GM12892 (cell line): ENCODE results near the gene PCNT.
"Not testable (repeated sequence)": the region's sequence is repeated elsewhere in the genome, so short reads cannot be mapped to it uniquely, and the experiment has no call there.

Source experiments
- DNase-seq: peaks from one replicate; pipeline ENCODE4 v3.0.0; 2011; ENCODE audit not compliant: insufficient read length
- FAIRE-seq: peaks from 2 replicates; lab custom pipeline; 2011; peaks lifted over from hg19 to GRCh38; lab: Jason Lieb, UNC
- POLR2A ChIP-seq: IDR thresholded peaks from 2 replicates; pipeline ENCODE4 v1.6.1; 2011; ENCODE audit warnings: low read depth, low read length, control low read depth
- POLR2AphosphoS5 ChIP-seq: IDR thresholded peaks from 2 replicates; pipeline ENCODE4 v1.6.1; 2011; ENCODE audit warnings: low read depth, low read length, control low read depth
- TAF1 ChIP-seq: IDR thresholded peaks from 2 replicates; pipeline ENCODE4 v1.6.1; 2011; ENCODE audit warnings: low read depth, mild to moderate bottlenecking, control low read depth, low read length, borderline replicate concordance

PCNT gene

DNA sequence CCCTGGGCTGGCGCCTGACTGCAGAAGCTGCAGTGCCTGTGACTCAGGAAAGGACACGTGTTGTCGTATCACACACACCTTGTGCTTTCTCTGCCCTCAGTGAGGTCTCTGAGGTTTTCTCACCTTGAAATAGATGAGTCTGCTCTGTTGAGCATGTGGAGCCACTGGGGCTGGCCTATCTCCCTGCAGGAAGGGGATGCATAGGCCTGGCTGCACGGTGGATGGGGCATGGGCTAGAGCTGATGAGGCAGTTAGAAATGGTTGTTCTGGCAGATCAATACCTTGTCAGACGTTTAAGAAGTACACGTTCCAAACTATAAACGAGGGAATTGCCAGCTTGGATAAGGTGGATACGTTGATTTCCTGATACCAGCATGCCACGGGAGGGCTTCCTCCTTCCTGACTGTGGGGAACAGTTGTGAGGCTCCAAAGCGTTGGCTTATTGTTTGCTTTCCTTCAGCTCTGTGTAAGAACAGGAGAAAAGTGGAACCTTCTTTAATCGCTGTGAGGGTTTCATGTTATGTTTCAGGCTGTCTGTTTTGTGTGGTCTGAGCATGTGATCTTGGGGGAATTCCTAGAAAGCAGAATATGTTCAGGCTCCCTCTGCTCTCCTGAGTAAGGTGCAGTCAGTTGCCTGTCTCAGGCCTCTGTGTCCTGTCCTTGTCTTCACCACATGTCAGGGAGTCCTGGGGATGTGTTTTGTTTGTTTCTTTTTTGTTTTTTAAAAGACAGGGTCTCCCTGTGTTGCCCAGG is 44.8 kb downstream of the PCNT start:
- DNase-seq: no peak
- FAIRE-seq: peak; percentile 92
- TF ChIP-seq POLR2A: peak; percentile 62
- peak; percentile 51; the same call in 1 of the 2 replicates for TF ChIP-seq TAF1
- peak; percentile 81 for TF ChIP-seq POLR2AphosphoS5

DNA sequence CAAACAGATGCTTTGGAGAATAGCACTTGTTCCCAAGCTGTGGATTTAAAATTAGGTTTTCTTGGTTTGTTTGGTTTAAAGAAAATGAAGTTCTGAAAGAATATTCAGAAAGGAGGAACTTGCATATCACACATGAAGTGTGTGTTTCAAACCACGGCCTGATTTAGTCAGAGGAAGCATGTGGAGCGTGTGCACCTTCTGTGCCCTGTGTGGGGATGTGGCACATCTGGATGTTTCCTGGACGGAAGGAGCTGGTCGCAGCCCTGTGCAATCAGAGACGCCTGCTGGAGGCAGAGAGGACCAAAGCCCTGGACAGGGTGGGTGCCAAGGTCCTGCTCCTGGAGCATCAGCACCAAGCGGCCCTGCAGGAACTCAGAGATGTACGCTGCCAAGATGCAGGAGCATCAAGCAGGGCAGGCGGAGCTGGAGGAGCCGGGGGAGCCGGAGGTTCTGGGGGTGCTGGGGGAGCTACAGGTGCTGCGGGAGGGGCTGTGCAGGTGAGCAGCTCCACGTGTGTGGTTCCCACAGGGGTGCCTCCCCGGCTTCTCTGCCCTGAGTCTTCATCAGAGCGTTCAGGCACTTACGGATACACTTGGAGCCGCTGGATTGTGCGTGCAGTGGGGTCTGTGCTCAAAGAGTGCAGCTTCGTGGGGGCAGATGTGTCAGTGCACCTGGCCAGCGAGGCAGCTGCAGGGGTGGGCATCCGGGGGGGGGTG is 45.7 kb downstream of the PCNT start:
- FAIRE-seq: no peak
- DNase-seq: no peak
- TF ChIP-seq TAF1: no peak
- TF ChIP-seq POLR2AphosphoS5: no peak
- no peak for TF ChIP-seq POLR2A

DNA sequence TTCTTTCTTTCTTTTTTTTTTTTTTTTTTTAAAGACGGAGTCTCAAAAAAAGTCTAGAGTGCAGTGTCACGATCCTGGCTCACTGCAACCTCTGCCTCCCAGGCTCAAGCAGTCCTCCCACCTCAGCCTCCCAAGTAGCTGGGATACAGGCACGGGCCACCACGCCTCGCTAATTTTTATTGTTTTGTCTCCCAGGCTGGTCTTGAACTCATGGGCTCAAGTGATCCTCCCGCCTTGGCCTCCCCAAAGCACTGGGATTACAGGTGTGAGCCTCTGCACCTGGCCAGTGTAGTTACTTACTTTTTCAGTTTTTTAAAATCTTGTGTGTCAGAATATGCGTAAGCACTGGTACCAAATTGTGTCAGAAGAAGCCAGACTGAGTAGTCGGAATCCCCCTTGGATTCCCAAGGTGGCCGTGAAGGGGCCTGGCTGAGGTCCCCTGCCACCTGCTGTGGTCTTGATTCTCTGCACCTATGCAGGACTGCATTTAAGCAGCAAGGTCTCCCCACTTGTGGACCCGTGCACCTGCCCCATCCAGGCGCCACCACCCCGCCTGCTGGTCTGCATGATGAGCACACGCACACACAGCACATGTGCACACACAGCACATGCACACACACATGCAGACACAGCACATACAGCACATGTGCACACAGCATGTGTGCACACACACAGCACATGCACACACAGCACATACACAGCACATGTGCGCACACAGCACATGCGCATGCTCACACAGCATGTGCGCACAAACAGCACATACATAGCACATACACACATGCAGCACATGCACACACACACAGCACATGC is 47.5 kb downstream of the PCNT start:
- TF ChIP-seq POLR2AphosphoS5 (no peak; the same call in 1 of the 2 replicates), TAF1 (no peak), POLR2A (no peak)
- no peak for DNase-seq
- peak; percentile 89 for FAIRE-seq

DNA sequence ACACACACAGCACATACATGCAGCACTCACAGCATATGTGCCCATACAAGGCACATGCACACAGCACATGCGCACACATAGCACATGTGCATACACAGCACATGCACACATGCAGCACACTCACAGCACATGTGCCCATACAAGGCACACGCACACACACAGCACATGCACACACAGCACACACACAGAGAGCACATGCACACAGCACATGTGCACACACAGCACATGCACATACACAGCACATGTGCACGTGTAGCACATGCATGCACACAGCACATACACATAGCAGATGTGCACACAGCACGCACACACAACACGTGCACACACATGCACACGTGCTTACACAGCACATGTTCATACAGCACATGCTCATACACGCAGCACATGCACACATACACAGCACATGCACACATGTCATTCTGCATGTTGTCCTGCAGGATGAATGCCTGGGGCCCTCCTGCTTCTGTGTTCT is 48.1 kb downstream of the PCNT start:
- TF ChIP-seq POLR2A: no peak
- no peak for TF ChIP-seq TAF1
- TF ChIP-seq POLR2AphosphoS5: no peak
- FAIRE-seq: no peak
- DNase-seq: no peak

DNA sequence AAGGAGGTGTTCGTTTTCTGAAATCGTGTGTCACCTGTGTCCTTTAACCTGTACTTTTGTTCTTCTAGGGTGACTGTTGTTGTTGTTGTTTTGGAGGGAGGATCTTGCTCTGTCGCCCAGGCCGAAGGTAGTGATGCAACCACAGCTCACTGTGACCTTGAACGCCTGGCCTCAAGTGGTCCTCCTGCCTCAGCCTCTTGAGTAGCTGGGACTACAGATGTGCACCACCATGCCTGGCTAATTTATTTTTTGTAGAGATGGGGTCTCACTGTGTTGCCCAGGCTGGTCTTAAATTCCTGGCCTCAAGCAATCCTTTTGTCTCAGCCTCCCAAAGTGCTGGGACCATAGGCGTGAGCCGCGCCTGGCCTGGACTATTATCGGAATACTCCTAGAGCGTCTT is 49.0 kb downstream of the PCNT start:
- not testable (repeated sequence) for DNase-seq, FAIRE-seq

DNA sequence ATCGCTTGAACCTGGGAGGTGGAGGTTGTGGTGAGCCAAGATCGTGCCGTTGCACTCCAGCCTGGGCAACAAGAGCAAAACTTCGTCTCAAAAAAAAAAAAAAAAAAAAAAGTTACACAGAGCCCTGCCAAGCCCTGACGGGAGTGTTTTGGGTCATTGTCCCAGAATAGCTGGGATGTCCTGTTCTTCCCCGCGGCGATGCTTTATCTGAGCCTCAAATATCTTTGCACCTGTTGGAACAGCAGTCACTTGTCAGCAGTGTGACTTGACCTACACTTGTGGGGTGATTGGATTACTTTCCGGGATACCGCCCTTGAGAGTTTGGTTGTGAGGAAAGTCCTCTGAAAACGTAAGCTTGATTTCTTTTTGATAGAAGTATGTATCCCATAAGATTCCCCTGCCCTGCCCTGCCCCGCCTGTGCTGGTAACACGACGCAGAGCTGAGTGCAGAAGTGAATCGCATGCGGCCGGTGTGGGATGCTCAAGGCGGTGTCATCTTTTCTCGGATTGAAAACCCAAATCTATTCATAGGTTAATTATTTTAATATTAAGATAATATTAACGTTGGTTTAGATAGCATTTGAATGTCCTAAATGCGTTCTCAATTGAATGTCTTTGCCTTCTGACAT is 50.9 kb downstream of the PCNT start:
- FAIRE-seq (no peak), DNase-seq (no peak)
- TF ChIP-seq POLR2AphosphoS5 (no peak), TAF1 (no peak), POLR2A (no peak)

DNA sequence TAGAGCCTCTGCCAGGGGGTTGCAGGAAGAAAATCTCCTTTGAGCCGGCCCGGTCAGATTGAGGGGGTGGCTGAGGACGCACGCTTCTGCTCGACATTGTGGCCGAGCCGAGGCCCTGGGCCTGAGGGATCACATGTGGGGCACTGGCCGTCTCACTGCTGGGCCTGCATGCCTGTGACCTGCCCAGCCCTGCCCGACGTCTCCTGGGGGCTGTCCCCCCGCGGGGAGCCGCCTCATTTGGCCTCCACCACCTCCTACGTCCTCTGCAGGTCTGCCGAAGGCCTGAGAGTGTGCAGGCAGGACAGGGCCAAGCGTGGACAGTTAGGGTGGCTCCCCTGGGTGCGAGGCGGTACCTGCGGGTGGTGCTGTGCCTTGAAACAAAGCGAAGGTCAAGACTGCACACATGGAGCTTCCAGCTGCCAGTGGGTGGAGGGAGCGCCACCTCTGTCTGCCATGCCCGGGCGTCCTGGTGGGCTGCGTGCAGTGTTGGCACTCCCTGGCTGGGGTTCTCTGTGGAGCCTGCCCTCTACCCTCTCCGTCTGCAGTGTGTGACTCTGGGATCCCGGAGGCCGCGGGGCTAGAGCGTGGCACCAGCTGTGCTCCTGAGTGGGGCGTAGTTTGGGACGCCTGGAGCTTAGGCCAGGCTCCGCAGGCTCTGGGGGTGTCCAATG is 51.7 kb downstream of the PCNT start:
- DNase-seq (no peak), FAIRE-seq (no peak)
- no peak for TF ChIP-seq POLR2A
- TF ChIP-seq TAF1: no peak
- TF ChIP-seq POLR2AphosphoS5: no peak

DNA sequence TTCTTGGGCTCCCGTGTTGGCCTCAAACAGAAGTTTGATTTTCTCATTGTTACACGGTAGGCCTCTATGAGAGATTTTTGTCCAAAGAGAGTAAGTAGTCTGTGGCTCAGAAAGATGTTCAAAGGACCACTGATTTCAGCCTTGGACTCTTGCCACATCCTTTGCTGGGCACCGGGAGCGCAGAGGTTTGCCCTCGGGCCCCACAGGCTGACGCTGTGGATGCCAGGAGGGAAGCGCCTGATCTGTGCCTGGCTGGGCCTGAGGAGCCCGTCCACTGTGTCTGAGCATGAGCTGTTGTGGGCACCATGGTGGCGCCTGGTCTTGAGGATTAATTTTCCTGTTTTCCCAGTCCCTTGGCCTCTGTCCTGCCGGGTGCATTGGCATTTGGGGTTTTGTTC is 52.3 kb downstream of the PCNT start:
- DNase-seq (no peak), FAIRE-seq (no peak)
- TF ChIP-seq POLR2A: no peak
- TF ChIP-seq POLR2AphosphoS5: no peak
- TF ChIP-seq TAF1: no peak

DNA sequence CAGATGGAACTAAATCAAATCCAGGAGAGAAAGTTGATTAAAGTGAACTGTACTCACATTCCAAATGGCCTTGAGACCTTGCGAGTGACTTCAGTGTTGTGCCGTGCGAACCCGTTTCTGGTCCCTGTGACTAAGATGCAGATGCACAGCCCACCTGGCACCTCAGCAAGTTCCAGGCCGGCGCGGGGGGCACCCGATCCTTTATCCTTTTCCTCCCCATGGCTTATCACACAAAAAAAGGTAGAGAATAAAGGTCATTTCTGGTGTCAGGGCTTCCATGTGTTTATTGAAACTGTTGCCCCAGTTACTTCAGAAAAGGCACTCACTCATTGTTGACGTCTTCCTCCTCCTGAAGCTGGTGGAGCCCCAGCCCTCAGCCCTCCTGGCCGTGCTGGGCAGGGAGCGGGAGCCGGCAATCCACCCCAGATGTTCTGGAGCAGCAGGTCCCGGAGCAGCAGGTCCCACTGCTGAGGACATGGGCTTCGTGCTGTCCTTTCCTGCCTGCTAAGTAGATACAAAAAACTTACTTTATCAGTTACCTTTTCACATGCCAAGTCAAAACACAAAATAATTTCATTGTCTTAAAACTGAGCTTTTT is 53.0 kb downstream of the PCNT start:
- no peak for TF ChIP-seq POLR2AphosphoS5
- TF ChIP-seq POLR2A: no peak
- no peak for TF ChIP-seq TAF1
- no peak for FAIRE-seq
- DNase-seq: no peak

DNA sequence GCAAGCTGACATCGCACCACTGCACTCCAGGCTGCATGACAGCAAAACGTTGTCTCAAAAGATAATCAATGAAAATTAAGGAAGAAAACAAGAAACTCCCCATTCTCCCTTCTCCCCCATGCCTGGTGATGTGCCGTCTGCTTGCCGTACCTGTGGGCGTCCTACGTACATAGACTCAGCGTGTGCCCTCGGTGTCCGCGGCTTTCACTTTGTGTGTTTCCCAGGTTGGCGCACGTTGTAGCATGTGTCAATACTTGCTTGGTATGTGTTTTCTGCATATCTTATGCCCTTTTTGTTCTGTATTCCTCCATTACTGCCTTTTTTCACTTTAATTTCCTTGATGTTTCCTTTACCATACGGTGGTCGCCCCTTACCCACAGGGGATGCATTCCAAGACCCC is 53.8 kb downstream of the PCNT start:
- FAIRE-seq (no peak), DNase-seq (no peak)
- no peak for TF ChIP-seq TAF1
- no peak for TF ChIP-seq POLR2AphosphoS5
